HL-60 (cell line): Measurements from ENCODE around the gene DDAH1.

Experiments used
- DNase-seq, 2 experiments: peaks; one replicate each; pipeline ENCODE4 v3.0.0-alpha.2; 2010 to 2020; ENCODE audit warnings: low read depth in 1 of 2, low spot score in 1 of 2
- H3K27ac ChIP-seq: fragments of 250-450 bp; sonication (Bioruptor Pico); replicated peaks from 2 replicates; pipeline ENCODE4 v1.5.1; 2020; ENCODE audit warnings: mild to moderate bottlenecking, moderate library complexity
- H3K27me3 ChIP-seq: fragments of 250-450 bp; sonication (Bioruptor Pico); 2 replicates; pipeline ENCODE4 v1.5.1; 2021; ENCODE audit warnings: mild to moderate bottlenecking, moderate library complexity; ENCODE audit not compliant: insufficient read depth, poor library complexity, severe bottlenecking
- H3K4me3 ChIP-seq: replicated peaks from 2 replicates; pipeline ENCODE4 v1.5.1; 2011; ENCODE audit warnings: mild to moderate bottlenecking, control low read depth, low read length; ENCODE audit not compliant: insufficient read depth
- CTCF ChIP-seq: IDR thresholded peaks from one replicate; pipeline ENCODE4 v1.5.1; 2011; ENCODE audit warnings: low read length, control low read depth, inconsistent platforms; ENCODE audit not compliant: insufficient read depth
- GABPA ChIP-seq: IDR thresholded peaks from 2 replicates; pipeline ENCODE4 v1.6.1; 2012; ENCODE audit warnings: low read depth
- POLR2AphosphoS5 ChIP-seq: IDR thresholded peaks from 2 replicates; pipeline ENCODE4 v1.6.1; 2012; ENCODE audit warnings: low read depth
- SPI1 ChIP-seq: IDR thresholded peaks from 2 replicates; pipeline ENCODE4 v1.6.1; 2012; ENCODE audit warnings: low read depth, mild to moderate bottlenecking, borderline replicate concordance
- TF ChIP-seq, protein P1 (sequence below): IDR thresholded peaks from 2 replicates; pipeline ENCODE4 v1.6.1; 2012; ENCODE audit warnings: low read depth; ENCODE audit not compliant: insufficient replicate concordance

Gene DDAH1

GRCh38 chr1:85296980-85297379 lies 168.0 kb downstream of the DDAH1 start:
- TF ChIP-seq GABPA: no peak
- TF ChIP-seq CTCF: no peak
- TF ChIP-seq POLR2AphosphoS5: no peak
- TF ChIP-seq SPI1: no peak
- TF ChIP-seq, protein P1, sequence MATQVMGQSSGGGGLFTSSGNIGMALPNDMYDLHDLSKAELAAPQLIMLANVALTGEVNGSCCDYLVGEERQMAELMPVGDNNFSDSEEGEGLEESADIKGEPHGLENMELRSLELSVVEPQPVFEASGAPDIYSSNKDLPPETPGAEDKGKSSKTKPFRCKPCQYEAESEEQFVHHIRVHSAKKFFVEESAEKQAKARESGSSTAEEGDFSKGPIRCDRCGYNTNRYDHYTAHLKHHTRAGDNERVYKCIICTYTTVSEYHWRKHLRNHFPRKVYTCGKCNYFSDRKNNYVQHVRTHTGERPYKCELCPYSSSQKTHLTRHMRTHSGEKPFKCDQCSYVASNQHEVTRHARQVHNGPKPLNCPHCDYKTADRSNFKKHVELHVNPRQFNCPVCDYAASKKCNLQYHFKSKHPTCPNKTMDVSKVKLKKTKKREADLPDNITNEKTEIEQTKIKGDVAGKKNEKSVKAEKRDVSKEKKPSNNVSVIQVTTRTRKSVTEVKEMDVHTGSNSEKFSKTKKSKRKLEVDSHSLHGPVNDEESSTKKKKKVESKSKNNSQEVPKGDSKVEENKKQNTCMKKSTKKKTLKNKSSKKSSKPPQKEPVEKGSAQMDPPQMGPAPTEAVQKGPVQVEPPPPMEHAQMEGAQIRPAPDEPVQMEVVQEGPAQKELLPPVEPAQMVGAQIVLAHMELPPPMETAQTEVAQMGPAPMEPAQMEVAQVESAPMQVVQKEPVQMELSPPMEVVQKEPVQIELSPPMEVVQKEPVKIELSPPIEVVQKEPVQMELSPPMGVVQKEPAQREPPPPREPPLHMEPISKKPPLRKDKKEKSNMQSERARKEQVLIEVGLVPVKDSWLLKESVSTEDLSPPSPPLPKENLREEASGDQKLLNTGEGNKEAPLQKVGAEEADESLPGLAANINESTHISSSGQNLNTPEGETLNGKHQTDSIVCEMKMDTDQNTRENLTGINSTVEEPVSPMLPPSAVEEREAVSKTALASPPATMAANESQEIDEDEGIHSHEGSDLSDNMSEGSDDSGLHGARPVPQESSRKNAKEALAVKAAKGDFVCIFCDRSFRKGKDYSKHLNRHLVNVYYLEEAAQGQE: no peak
- H3K27me3 ChIP-seq: no peaks in the 10 kb centered on the region
- H3K4me3 ChIP-seq: no peak overlapping the region
- H3K27ac ChIP-seq: no peak overlapping the region
- DNase-seq: no peak

GRCh38 chr1:85295654-85296053 lies 169.3 kb downstream of the DDAH1 start:
- Histone ChIP-seq H3K27ac (no peak overlapping the region), H3K4me3 (no peak overlapping the region), H3K27me3 (peaks cover 2% of the 10 kb centered on the region)
- DNase-seq: no peak
- TF ChIP-seq CTCF: no peak

DNA sequence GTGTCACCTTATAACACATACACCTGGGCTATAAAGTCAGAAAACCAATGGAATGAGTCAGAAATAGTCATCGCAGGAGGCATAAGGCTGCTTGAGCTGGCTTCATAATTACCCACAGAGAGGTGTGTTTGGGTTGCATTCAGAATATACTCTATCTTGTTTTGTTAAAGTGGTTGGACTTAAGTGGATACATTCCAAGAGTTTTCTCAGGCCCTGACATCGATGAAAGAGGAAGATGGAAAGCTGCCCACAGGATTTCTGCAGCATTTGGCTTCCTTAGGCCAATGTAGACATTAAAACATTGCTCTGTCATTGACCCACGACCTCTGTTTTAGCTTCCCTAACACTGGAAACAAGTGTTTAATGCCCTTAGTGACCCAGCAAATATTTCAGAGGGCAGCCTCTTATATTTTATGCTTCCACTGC lies 169.9 kb downstream of the DDAH1 start:
- H3K27ac ChIP-seq: no peak overlapping the region
- TF ChIP-seq, protein P1: no peak
- TF ChIP-seq SPI1 (no peak), GABPA (no peak), POLR2AphosphoS5 (no peak), CTCF (no peak)
- H3K27me3 ChIP-seq: peaks cover 2% of the 10 kb centered on the region
- DNase-seq: no peak
- H3K4me3 ChIP-seq: no peak overlapping the region

GRCh38 chr1:85290826-85291225 lies 174.1 kb downstream of the DDAH1 start:
- Histone ChIP-seq H3K27me3 (peaks cover 2% of the 10 kb centered on the region), H3K27ac (no peak overlapping the region), H3K4me3 (no peak overlapping the region)
- no peak for DNase-seq
- TF ChIP-seq, protein P1: no peak
- TF ChIP-seq SPI1: no peak
